RKO (cell line): ENCODE results near the gene RYR2.

Experiments
- DNase-seq: peaks from one replicate; pipeline ENCODE4 v3.0.0-alpha.2; 2016; ENCODE audit warnings: low spot score

The RYR2 gene

GRCh38 chr1:237041795-237042525 is at the start of gene RYR2:
Gene RYR2 (plus strand): TSS chr1:237042184. CDS start chr1:237042522, 338 bp downstream.
- no peak for DNase-seq

- DNase-seq: no peak
These were observed 49.5 kb upstream of the RYR2 start for GRCh38 chr1:236992449-236992848.

- DNase-seq: no peak
These were observed 47.5 kb upstream of the RYR2 start for GRCh38 chr1:236994450-236994849.

GRCh38 chr1:236997361-236997760 is 44.6 kb upstream of the RYR2 start:
- DNase-seq: no peak

- no peak for DNase-seq
These were observed 44.1 kb upstream of the RYR2 start for GRCh38 chr1:236997882-236998281.

GRCh38 chr1:236998546-236998945 is 43.4 kb upstream of the RYR2 start:
- DNase-seq: no peak

- no peak for DNase-seq
These were observed 41.8 kb upstream of the RYR2 start for GRCh38 chr1:237000191-237000590.

GRCh38 chr1:237003516-237003915 is 38.5 kb upstream of the RYR2 start:
- no peak for DNase-seq

GRCh38 chr1:237004116-237004515 is 37.9 kb upstream of the RYR2 start, which contains the start of gene MT1HL1:
Gene MT1HL1 (minus strand): TSS chr1:237004441. CDS start chr1:237004372, 69 bp downstream.
- DNase-seq: no peak

GRCh38 chr1:237005674-237006073 is 36.3 kb upstream of the RYR2 start:
- DNase-seq: no peak

- no peak for DNase-seq
These were observed 34.7 kb upstream of the RYR2 start for GRCh38 chr1:237007147-237007881.

GRCh38 chr1:237009611-237010010 is 32.4 kb upstream of the RYR2 start:
- DNase-seq: no peak

GRCh38 chr1:237011432-237011831 is 30.6 kb upstream of the RYR2 start:
- no peak for DNase-seq

GRCh38 chr1:237012361-237012760 is 29.6 kb upstream of the RYR2 start:
- no peak for DNase-seq

- peak; percentile 14 for DNase-seq
These were observed 29.1 kb upstream of the RYR2 start for GRCh38 chr1:237012788-237013383.

GRCh38 chr1:237013608-237014007 is 28.4 kb upstream of the RYR2 start:
- no peak for DNase-seq

- no peak for DNase-seq
These were observed 25.4 kb upstream of the RYR2 start for GRCh38 chr1:237016626-237017025.

- DNase-seq: no peak
These were observed 23.1 kb upstream of the RYR2 start for GRCh38 chr1:237018896-237019295.

- no peak for DNase-seq
These were observed 16.5 kb upstream of the RYR2 start for GRCh38 chr1:237025358-237026074.

GRCh38 chr1:237029240-237029639 is 12.7 kb upstream of the RYR2 start:
- DNase-seq: no peak

GRCh38 chr1:237029850-237030535 is 12.0 kb upstream of the RYR2 start:
- no peak for DNase-seq

GRCh38 chr1:237031480-237031879 is 10.5 kb upstream of the RYR2 start:
- no peak for DNase-seq
